NB4 (cell line): ENCODE data around the gene GLI3.

Experiments used
- MYC ChIP-seq: IDR thresholded peaks from 2 replicates; pipeline ENCODE4 v1.6.1; 2011; ENCODE audit warnings: low read depth, low read length
- TF ChIP-seq, protein P1 (sequence below): IDR thresholded peaks from one replicate; pipeline ENCODE4 v1.5.1; 2012; ENCODE audit warnings: low read depth, low read length

GRCh38 chr7:42120191-42120590 is 116.8 kb downstream of the GLI3 start:
- TF ChIP-seq, protein P1, sequence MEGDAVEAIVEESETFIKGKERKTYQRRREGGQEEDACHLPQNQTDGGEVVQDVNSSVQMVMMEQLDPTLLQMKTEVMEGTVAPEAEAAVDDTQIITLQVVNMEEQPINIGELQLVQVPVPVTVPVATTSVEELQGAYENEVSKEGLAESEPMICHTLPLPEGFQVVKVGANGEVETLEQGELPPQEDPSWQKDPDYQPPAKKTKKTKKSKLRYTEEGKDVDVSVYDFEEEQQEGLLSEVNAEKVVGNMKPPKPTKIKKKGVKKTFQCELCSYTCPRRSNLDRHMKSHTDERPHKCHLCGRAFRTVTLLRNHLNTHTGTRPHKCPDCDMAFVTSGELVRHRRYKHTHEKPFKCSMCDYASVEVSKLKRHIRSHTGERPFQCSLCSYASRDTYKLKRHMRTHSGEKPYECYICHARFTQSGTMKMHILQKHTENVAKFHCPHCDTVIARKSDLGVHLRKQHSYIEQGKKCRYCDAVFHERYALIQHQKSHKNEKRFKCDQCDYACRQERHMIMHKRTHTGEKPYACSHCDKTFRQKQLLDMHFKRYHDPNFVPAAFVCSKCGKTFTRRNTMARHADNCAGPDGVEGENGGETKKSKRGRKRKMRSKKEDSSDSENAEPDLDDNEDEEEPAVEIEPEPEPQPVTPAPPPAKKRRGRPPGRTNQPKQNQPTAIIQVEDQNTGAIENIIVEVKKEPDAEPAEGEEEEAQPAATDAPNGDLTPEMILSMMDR: no peak
- TF ChIP-seq MYC: no peak
